Liver (tissue), 9 donors: Measurements from ENCODE around the gene GLT8D2. TPM values are rescaled to one million over a fixed set of nuclear protein-coding genes. Genes with fewer than 3 reads are reported as not detected.

Experiments used
- DNase-seq: peaks from one replicate; pipeline ENCODE4 v3.0.0-alpha.2; 2017; ENCODE audit warnings: low spot score
- H3K27ac ChIP-seq, 2 donors: one replicate each; pipeline ENCODE4 v1.7.0; 2013; ENCODE audit warnings: inconsistent platforms in 2 of 2, low read length in 2 of 2, control low read depth in 1 of 2, low read depth in 1 of 2, mild to moderate bottlenecking in 1 of 2
- H3K27me3 ChIP-seq, 4 donors: one replicate each; pipeline versions ENCODE4 v1.6.1 to v1.7.0; 2013; ENCODE audit warnings: low read length in 3 of 4, inconsistent platforms in 1 of 4, mild to moderate bottlenecking in 1 of 4, moderate library complexity in 1 of 4; ENCODE audit not compliant: control insufficient read depth in 4 of 4, insufficient read depth in 4 of 4
- H3K36me3 ChIP-seq, 4 donors: one replicate each; pipeline versions ENCODE4 v1.6.1 to v1.7.0; 2013; ENCODE audit warnings: low read length in 3 of 4, mild to moderate bottlenecking in 3 of 4, low read depth in 1 of 4, moderate library complexity in 1 of 4; ENCODE audit not compliant: control insufficient read depth in 4 of 4, insufficient read depth in 3 of 4
- H3K4me1 ChIP-seq, 4 donors: one replicate each; pipeline versions ENCODE4 v1.6.1 to v1.7.0; 2013; ENCODE audit warnings: low read length in 3 of 4, mild to moderate bottlenecking in 3 of 4, moderate library complexity in 1 of 4; ENCODE audit not compliant: control insufficient read depth in 4 of 4, insufficient read depth in 4 of 4
- H3K4me3 ChIP-seq, 3 donors: one replicate each; pipeline versions ENCODE4 v1.6.1 to v1.7.0; 2013; ENCODE audit warnings: low read length in 3 of 3, control low read depth in 1 of 3, low read depth in 1 of 3, mild to moderate bottlenecking in 1 of 3
- H3K9ac ChIP-seq, 2 donors: one replicate each; pipeline ENCODE4 v1.7.0; 2013; ENCODE audit warnings: low read length in 2 of 2, mild to moderate bottlenecking in 2 of 2, moderate library complexity in 2 of 2, control low read depth in 1 of 2, low read depth in 1 of 2
- H3K9me3 ChIP-seq, 4 donors: one replicate each; pipeline versions ENCODE4 v1.6.1 to v1.7.0; 2013; ENCODE audit warnings: low read length in 3 of 4; ENCODE audit not compliant: control insufficient read depth in 4 of 4
- EGR1 ChIP-seq, 2 donors: IDR thresholded peaks; 2 replicates each; pipeline ENCODE4 v1.6.1; 2016 to 2018; ENCODE audit warnings: antibody characterized with exemption in 2 of 2, low read depth in 2 of 2
- FOXA1 ChIP-seq: IDR thresholded peaks from 2 replicates; pipeline ENCODE4 v1.6.1; 2016; ENCODE audit warnings: antibody characterized with exemption
- FOXA2 ChIP-seq: IDR thresholded peaks from 2 replicates; pipeline ENCODE4 v1.6.1; 2016; ENCODE audit warnings: antibody characterized with exemption
- GABPA ChIP-seq, 2 donors: IDR thresholded peaks in 1 of 2; conservative IDR thresholded peaks in 1 of 2; 2 replicates each; pipeline ENCODE4 v1.6.1; 2016; ENCODE audit warnings: antibody characterized with exemption in 2 of 2, mild to moderate bottlenecking in 1 of 2, moderate library complexity in 1 of 2
- HNF4A ChIP-seq, 2 donors: conservative IDR thresholded peaks; 2 replicates each; pipeline ENCODE4 v1.6.1; 2016; ENCODE audit warnings: antibody characterized with exemption in 2 of 2, mild to moderate bottlenecking in 2 of 2
- HNF4G ChIP-seq: IDR thresholded peaks from 2 replicates; pipeline ENCODE4 v1.6.1; 2016; ENCODE audit warnings: antibody characterized with exemption
- JUND ChIP-seq, 2 donors: IDR thresholded peaks; 2 replicates each; pipeline ENCODE4 v1.6.1; 2016; ENCODE audit warnings: antibody characterized with exemption in 2 of 2
- MAX ChIP-seq: IDR thresholded peaks from 2 replicates; pipeline ENCODE4 v1.6.1; 2016; ENCODE audit warnings: antibody characterized with exemption
- NR2F2 ChIP-seq: IDR thresholded peaks from 2 replicates; pipeline ENCODE4 v1.6.1; 2016; ENCODE audit warnings: antibody characterized with exemption
- RAD21 ChIP-seq, 2 donors: IDR thresholded peaks; 2 replicates each; pipeline ENCODE4 v1.6.1; 2016; ENCODE audit warnings: antibody characterized with exemption in 2 of 2, mild to moderate bottlenecking in 2 of 2
- REST ChIP-seq: IDR thresholded peaks from 2 replicates; pipeline ENCODE4 v1.6.1; 2016; ENCODE audit warnings: antibody characterized with exemption, mild to moderate bottlenecking
- SP1 ChIP-seq: IDR thresholded peaks from 2 replicates; pipeline ENCODE4 v1.6.1; 2018; ENCODE audit warnings: antibody characterized with exemption, mild to moderate bottlenecking
- TAF1 ChIP-seq: conservative IDR thresholded peaks from 2 replicates; pipeline ENCODE4 v1.6.1; 2016; ENCODE audit warnings: antibody characterized with exemption, mild to moderate bottlenecking
- YY1 ChIP-seq: IDR thresholded peaks from 2 replicates; pipeline ENCODE4 v1.6.1; 2016; ENCODE audit warnings: antibody characterized with exemption, mild to moderate bottlenecking
- ZBTB33 ChIP-seq: IDR thresholded peaks from 2 replicates; pipeline ENCODE4 v1.6.1; 2016; ENCODE audit warnings: antibody characterized with exemption
- WGBS: extraction: QIAGEN DNeasy Blood & Tissue Kit; methylation state at CpG from one replicate; pipeline ENCODE4 v1.1.7; 2013; 5-methylcytosine and 5-hydroxymethylcytosine counted together
- polyA plus RNA-seq, 2 donors: library from polyadenylated mRNA; stranded (reverse) in 1 of 2; unstranded in 1 of 2; fragments of 200-250 nt in 1 of 2; fragments of >200 nt in 1 of 2; fragmentation: Nextera tagmentation in 1 of 2; extraction: Ambion mirVana in 1 of 2; gene quantifications; one replicate each; pipeline versions ENCODE4 v1.2.1 to v1.2.3, GENCODE V29; 2013 to 2015
- total RNA-seq, 2 donors: library from RNA; depleted of rRNA; stranded (reverse); fragments of >200 nt; gene quantifications; one replicate each; pipeline ENCODE4 v1.2.3, GENCODE V29; 2014
- TF ChIP-seq, protein P1 (sequence below): fragments of 150-350 bp; IDR thresholded peaks from 2 replicates; pipeline ENCODE4 v1.5.1; 2017; ENCODE audit warnings: improper control_type of control experiment, low read depth, low read length; ENCODE audit not compliant: missing input control
- TF ChIP-seq, protein P2 (sequence below): IDR thresholded peaks from 2 replicates; pipeline ENCODE4 v1.6.1; 2016; ENCODE audit warnings: antibody characterized with exemption
- donor health status: healthy.
- donor health status: healthy.
- donor health status: healthy.
- donor health status: healthy.
- donor health status: healthy.

Gene GLT8D2
- total and polyA plus RNA-seq, 4 donors: 0.79 to 1.4 (median 1.2) TPM

DNA sequence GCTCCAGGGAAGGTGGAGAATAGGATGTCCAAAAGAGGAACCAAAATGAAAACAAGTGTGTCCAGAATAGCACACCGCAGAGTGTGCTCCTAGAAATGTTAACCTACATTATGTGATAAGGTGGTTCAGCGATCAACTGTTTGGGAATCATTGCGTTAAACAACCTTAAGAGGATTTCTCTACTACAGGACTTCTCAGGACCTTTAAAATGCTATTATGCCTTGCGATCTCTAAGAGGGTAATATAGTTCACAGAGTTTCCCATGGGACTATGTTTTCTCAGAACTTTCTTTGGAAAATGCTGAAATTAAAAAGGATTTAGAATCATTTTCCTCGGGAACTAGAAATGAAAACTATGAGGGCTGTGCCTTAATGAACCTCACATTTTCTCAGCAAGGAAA, 1.8 kb downstream of the GLT8D2 start (continued):
- no peak for TF ChIP-seq ZBTB33
- no peak for TF ChIP-seq GABPA (IDR thresholded peaks at IDR 0.05 in 1 of 2, conservative IDR thresholded peaks at IDR 0.05 in 1 of 2)
- TF ChIP-seq TAF1: no peak
- no peak for TF ChIP-seq HNF4A (conservative IDR thresholded peaks at IDR 0.05)
- TF ChIP-seq MAX: no peak
- no peak for TF ChIP-seq HNF4G
- no peak for TF ChIP-seq FOXA1
- TF ChIP-seq NR2F2: no peak

DNA sequence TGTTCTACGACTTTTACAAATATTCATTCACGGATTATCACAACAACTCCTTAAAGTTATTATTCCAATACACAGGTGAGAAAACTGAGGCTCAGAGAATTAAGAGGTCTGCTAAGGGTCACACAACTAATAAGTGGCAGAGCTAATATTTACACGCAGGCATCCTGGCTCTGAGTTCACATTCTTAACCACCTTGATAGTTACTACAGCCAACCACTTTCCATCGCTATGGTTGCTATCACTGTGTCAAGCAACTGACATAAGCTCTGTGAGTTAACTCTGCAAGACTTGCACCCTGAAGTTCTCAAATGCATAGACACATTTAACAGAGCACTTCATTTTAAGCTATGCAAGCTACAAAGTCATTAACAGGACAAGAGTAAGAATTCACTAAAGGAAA, 3.7 kb downstream of the GLT8D2 start:
- Histone ChIP-seq H3K4me1 (peaks cover 0 to 9% (median 3%) of the 10 kb centered on the region in 4 donors), H3K36me3 (no peaks in the 10 kb centered on the region), H3K9me3 (no peaks in the 10 kb centered on the region), H3K27me3 (peaks cover 0 to 7% (median 2%) of the 10 kb centered on the region in 4 donors), H3K4me3 (no peak overlapping the region), H3K27ac (no peak overlapping the region), H3K9ac (no peak overlapping the region)
- WGBS: 94% methylated on average over 4 of the region's 4 CpGs
- TF ChIP-seq YY1 (no peak), FOXA2 (no peak), GABPA (IDR thresholded peaks at IDR 0.05 in 1 of 2, conservative IDR thresholded peaks at IDR 0.05 in 1 of 2) (no peak), REST (no peak), JUND (IDR thresholded peaks at IDR 0.05) (no peak), ZBTB33 (no peak), RAD21 (IDR thresholded peaks at IDR 0.05) (no peak), TAF1 (no peak), HNF4A (conservative IDR thresholded peaks at IDR 0.05) (no peak), FOXA1 (no peak), EGR1 (IDR thresholded peaks at IDR 0.05; ENCODE audit: low read depth in 2 of 2) (no peak), MAX (no peak), SP1 (no peak), HNF4G (no peak), NR2F2 (no peak)
- TF ChIP-seq, protein P1, sequence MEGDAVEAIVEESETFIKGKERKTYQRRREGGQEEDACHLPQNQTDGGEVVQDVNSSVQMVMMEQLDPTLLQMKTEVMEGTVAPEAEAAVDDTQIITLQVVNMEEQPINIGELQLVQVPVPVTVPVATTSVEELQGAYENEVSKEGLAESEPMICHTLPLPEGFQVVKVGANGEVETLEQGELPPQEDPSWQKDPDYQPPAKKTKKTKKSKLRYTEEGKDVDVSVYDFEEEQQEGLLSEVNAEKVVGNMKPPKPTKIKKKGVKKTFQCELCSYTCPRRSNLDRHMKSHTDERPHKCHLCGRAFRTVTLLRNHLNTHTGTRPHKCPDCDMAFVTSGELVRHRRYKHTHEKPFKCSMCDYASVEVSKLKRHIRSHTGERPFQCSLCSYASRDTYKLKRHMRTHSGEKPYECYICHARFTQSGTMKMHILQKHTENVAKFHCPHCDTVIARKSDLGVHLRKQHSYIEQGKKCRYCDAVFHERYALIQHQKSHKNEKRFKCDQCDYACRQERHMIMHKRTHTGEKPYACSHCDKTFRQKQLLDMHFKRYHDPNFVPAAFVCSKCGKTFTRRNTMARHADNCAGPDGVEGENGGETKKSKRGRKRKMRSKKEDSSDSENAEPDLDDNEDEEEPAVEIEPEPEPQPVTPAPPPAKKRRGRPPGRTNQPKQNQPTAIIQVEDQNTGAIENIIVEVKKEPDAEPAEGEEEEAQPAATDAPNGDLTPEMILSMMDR: no peak
- TF ChIP-seq, protein P2, sequence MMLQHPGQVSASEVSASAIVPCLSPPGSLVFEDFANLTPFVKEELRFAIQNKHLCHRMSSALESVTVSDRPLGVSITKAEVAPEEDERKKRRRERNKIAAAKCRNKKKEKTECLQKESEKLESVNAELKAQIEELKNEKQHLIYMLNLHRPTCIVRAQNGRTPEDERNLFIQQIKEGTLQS: no peak
- DNase-seq: no peak
